H1 (cell line): Measurements from ENCODE around the gene GRIK4. TPM values are rescaled to one million over a fixed set of nuclear protein-coding genes. Genes with fewer than 3 reads are reported as not detected.

Experiments
- HDAC2 ChIP-seq, 2 experiments: fragments of 300-600 bp in 1 of 2; sonication (generic) in 1 of 2; IDR thresholded peaks; 2 replicates each; pipeline ENCODE4 v1.6.1; 2011 to 2012; ENCODE audit warnings: low read depth in 2 of 2, low read length in 2 of 2, mild to moderate bottlenecking in 2 of 2, moderate library complexity in 2 of 2, borderline replicate concordance in 1 of 2, inconsistent platforms in 1 of 2
- RNF2 ChIP-seq: fragments of 200-900, 300-1000 bp; sonication (generic); IDR thresholded peaks from 2 replicates; pipeline ENCODE4 v1.7.1; 2016; ENCODE audit warnings: borderline replicate concordance, low read depth, mild to moderate bottlenecking, antibody characterized with exemption, low read length; ENCODE audit not compliant: poor library complexity, severe bottlenecking; ENCODE audit errors: missing control alignments
- RXRA ChIP-seq: IDR thresholded peaks from 2 replicates; pipeline ENCODE4 v1.6.1; 2011; ENCODE audit warnings: low read depth, mild to moderate bottlenecking, low read length, moderate library complexity; ENCODE audit not compliant: insufficient read depth
- SRF ChIP-seq: IDR thresholded peaks from 2 replicates; pipeline ENCODE4 v1.6.1; 2011; ENCODE audit warnings: mild to moderate bottlenecking, low read depth, low read length, moderate library complexity
- polyA plus RNA-seq, 7 experiments: library from polyadenylated mRNA; depleted of rRNA in 3 of 7; stranded (reverse) in 5 of 7; unstranded in 2 of 7; fragments of >200 nt in 5 of 7; fragments of 200-250 nt in 2 of 7; gene quantifications; 1 replicate in 5 of 7; 2 replicates in 1 of 7; 4 replicates in 1 of 7; pipeline versions ENCODE4 v1.2.1 to v1.2.3, GENCODE V29; 2011 to 2013; ENCODE audit warnings: missing spikeins in 2 of 7, mixed read lengths in 2 of 7
- total RNA-seq: library from RNA; stranded (reverse); fragmentation: NEBNext Ultra II Directional; extraction: Animal tissue kit (Norgen Biotek cat#: 25700); gene quantifications from 2 replicates; pipeline ENCODE4 v1.2.1, GENCODE V29; 2021

Gene GRIK4
- total and polyA plus RNA-seq, 2 of the 8 experiments (the other 6 are each of a cell fraction or from before 2014, with no cell fraction given), result 1.2 to 2.9 TPM

- TF ChIP-seq HDAC2 (IDR thresholded peaks at IDR 0.05; ENCODE audit: borderline replicate concordance in 1 of 2, low read depth in 2 of 2, low read length in 2 of 2) (no peak), RXRA (no peak), RNF2 (no peak), SRF (no peak)
Measured at GRCh38 chr11:120869097-120869496, 357.5 kb downstream of the GRIK4 start (continued).
